GM21825 (cell line): ENCODE results near the gene SNRPD3.

Experiments
- ATAC-seq: cut with Tn5 transposase; IDR thresholded peaks from one replicate; pipeline ENCODE4 v1.9.1; 2021; ENCODE audit warnings: mild to moderate bottlenecking, moderate library complexity; ENCODE audit not compliant: unreplicated experiment

The SNRPD3 gene

DNA sequence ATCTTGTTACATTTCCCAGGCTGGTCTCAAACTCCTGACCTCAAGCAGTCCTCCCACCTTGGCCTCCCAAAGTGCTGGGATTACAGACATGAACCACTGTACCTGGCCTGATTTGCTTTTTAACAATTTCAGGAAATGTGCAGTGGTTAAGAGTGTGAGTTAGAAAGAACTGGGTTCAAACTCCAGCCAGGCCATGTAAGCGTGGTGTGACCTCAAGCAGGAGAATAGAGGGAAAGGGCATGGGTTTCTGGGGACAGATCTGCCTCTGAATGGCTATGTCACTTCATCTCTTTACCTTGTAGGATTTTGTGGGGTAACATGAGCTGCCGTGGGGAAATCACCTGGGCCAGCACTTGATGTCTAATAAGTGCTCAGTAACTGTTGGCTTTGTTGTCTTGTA lies 9.3 kb downstream of the SNRPD3 start:
- ATAC-seq, result no peak

DNA sequence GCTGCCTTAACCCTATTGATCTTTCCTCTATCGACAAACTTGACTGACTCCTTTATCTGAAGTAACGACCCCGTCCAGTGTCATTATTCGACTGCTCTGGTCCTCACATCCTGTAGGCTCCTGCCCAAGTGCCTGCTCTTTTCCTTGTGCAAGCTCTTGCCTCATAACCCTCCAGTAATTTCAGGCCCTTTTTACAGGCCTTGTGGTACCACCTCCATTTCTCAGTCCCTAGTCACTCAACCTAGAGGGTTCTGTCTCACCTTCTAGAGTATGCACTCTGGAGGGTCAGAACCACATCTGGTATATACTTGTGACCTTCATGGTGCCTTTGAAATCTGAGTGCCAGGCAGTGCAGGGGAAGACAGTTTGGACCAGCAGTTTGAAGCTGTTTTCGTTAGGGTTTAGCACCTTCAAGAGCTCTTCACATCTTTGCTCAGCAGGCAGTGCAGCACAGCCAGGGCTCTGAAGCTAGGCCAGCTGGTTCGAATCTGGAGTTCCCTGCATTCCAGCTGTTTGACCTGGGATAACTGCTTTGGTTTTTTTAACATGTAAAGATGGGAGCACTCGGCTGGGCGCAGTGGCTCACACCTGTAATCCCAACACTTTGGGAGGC lies 11.2 kb downstream of the SNRPD3 start:
- ATAC-seq, result no peak

DNA sequence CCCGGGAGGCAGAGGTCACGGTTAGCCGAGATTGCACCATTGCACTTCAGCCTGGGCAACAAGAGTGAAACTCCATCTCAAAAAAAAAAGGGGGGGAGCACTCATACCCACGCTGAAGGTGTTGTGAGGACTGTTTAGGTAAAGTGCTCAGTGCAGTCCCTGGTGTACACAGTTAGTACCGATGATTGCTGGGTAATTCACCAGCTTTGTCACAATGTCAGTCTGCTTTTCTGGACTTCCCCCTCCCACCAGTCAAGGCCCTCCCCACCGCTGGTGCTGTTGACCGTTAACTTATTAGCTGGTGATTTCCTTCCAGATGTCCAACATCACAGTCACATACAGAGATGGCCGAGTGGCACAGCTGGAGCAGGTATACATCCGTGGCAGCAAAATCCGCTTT lies 11.9 kb downstream of the SNRPD3 start:
- ATAC-seq, result no peak

DNA sequence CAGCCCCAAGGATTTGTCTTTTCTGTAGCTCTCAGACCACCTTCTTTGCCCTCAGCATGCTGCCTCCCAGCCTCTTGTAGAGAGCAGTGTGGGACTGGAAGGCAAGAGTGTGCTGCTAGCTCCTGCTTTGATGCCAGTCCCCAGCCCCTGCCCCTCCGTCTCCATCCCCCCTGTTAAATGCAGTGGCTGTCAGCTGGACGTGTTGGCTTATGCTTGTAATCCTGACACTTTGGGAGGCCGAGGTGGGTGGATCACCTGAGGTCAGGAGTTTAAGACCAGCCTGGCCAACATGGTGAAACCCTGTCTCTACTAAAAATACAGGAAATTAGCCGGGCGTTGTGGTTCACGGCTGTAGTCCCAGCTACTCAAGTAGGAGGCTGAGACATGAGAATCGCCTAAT lies 15.5 kb downstream of the SNRPD3 start:
- ATAC-seq, result no peak

DNA sequence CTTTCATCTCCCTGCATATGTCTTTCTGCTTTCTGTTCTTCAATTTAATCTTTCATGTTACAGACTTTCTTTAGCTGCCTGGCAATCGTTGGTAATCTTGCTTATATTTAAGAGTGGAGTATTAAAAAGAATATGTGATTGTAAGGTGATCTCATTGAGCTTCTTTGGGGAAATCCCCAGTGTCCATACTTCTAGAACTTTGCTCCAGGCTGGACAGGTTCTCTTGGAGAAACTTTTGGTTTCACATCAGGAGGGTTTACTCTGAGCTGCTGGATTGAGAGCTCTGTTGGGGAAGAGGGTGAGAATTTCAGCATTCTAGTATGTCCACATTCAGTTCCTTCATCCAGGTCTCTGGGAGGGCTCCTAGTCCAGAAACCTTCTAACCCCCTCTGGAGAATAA lies 21.0 kb downstream of the SNRPD3 start:
- ATAC-seq, result no peak

DNA sequence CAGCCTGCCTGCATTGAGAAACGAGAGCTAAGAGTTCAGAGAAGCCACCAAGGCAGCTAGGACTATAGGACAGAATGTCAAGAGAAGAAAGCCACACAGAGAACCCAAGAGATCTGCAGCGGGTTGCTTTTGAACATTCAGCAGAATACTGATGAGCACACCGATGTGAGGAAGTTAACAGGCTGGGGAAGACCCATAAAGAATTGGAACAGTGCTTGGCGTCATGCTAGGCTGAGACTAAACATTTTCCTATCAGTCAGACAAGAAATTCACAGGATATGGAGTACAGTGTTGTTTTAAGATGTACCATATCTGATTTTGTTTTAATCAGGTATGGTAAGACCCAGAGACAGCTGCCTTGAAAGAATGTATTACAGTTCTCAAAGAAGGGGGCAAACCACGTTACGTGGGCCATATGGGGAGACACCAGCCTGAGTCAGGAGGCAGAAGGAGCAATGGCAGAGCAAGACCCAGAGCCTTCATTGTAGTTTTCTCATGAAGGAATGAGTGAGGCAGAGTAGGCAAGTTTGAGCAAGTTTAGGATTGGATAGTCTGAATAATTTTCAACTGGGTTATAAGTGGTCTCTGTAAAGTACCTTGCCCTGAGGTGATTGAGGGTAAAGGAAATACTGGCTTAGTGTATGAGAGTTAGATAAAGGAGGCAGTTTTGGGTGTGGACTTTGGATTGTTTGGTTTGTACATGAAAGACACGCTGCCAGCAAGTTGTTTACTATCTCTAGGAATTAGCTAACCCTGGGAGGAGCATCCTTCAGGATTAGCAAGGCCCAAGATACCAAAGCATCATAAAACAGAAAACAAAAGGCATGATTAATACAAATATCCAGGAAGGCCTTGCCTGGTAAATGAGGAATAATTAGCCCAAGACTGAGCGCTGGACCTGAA lies 22.8 kb downstream of the SNRPD3 start:
- ATAC-seq, result no peak

DNA sequence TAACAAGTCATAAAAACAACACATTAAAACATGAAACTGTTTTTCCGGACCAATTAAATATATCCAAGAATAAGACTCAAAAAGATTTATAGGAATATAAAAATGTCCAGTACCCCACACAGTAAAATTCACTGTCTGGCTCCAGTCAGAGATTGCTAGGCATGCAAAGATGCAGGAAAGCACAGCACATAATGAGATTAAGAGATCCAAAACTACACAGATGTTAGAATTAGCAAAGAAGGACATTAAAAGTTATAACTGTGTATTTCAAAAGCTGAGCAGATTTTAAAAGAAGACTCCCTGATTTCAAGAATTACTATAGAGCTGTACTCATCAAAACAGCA lies 23.4 kb downstream of the SNRPD3 start:
- ATAC-seq, result no peak

DNA sequence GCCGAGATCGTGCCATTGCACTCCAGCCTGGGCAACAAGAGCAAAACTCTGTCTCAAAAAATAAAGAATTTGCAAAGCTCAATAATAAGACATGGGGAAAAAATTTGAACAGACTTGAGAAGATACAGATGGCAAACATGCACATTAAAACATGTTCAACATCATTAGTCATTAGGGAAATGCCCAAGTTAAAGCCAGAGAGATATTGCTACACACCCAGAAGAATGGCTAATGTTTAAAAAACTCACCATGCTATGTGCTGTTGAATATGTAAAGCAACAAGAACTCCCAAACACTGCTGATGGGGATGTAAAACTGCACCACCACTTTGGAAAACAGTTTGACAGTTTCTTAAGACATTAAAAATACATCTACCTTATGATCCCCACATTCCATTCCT lies 24.5 kb downstream of the SNRPD3 start:
- no peak for ATAC-seq

DNA sequence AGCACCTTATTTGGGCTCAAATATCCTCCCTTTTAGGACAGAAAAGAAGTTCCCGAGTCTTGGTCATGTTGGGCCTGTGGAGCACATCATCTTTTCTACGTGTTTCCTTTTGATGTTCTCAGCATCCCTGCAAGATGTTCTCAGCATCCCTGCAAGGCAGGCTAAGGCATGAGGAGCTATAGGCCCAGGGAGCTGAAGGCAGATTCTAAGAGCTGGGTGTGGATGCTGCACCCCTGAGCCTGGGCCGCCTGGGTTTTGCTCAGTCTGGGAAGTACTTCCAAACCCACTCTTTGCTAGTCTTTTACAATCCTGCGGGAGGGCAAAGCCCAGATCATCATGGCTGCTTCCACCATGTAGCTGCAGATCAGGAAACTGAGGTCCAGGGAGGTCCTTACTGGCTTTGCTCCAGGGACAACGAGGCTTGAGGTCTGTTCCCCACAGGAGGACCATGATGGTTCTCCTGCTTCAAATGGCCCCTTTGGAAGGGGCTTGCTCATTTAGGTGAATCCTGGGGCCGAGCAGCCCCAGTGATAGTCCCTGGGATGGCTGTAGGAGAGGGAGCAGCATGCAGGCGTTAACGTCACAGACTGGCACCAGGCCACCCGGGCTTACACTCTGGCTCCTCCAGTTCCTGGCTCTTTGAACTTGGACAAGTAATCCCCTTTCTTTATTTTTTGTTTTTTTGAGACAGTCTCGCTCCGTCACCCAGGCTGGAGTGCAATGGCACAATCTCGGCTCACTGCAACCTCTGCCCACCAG lies 26.4 kb downstream of the SNRPD3 start:
- no peak for ATAC-seq

DNA sequence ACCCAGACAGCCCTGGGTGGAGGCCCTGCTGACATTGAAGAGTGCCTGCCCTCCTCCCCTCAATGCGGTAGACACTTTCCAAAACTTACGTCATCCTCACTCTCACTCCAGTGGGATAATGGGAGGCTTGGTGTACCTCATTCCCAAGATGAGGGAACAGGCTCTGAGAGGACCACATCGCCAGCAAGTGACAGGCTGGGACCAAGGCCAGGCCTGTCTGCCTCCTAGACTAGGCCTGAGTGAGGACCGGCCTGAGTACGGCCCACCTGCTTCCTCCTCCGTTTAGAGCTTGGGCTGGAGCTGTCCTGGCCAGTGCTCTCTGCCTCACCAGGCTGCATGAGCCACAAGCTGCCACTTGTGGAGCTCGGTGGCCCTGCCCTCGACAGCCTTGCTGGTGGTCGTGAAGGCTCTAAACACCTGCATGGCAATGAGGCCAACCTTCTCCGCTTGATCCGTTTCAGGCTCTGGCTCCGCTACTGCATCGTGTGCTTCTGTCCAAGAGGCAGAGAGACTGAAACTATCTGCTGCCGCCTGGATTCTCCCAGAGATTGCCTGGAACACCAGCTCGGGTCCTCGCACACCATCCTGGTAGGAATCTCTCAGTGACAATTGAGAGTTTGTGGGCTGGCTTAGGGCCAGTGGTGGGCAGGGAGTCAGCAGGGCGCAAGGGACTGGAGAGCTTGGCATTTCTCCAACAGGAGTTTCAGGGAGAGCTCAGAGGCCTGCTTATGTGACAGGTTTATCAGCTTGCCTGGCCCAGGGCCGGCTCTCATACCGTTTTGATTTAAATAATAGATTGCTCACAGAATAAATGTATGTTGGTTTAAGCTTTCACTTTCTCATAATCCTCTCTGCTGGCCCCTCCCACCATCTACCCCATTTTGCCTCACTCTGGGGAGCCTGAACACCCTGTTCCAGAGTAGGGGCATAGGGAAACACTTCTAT lies 27.7 kb downstream of the SNRPD3 start:
- ATAC-seq, result no peak

DNA sequence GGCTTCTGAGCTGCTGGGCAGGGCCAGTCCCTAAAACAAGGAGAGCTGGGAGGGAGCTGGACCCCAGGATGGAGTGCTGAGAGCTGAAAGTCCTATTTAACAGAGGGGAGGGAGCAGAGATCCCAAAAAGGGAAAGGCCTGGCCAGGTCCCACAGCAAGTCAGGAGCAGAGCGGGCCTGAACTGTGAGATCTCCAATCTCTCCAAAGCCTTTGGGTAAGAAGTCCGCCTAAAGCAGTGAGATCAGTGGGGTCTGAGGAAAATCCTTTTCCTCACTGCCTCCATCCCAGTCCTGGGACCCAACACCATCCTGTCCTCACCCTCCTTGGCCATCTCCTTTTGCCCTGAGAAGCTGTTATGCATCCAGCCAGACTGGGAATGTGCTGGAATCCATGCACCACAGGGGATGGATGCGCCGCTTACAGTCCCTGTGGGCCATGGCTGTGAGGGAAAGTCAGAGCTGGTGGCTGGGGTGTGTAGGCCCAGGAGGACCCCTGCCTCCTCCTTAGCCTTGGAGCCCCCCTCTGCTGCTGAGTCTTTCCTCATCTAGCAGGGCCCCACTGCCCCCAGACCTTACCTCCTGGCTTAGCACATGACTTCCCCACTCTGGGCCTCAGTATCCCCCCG lies 28.5 kb downstream of the SNRPD3 start:
- ATAC-seq, result no peak

DNA sequence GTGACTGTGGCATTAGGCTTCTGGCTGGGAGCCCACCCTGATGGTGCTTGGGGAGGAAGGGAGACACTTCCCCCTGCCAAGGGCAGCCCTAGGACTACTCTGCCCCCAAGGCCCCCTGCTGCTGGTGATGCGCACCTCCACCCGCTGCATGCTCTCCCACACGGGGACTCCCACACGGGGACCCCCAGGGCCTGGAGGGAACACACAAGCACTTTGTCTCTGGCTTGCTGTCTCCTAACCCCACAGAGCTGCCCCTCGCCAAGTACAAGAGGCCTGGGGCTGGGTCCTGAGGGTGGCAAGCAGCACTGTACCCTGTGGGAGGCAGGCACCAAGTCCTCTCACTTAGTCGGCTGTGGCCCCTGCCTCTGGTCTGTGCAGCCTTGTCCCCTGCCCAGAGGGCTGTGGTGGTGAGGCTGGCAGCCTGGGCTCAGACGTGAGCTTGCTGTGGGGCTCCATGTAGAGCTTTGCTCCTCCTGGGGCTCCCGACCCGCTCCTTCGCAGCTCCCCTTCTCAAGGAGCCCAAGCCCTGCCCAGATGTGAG lies 29.1 kb downstream of the SNRPD3 start:
- ATAC-seq, result no peak

DNA sequence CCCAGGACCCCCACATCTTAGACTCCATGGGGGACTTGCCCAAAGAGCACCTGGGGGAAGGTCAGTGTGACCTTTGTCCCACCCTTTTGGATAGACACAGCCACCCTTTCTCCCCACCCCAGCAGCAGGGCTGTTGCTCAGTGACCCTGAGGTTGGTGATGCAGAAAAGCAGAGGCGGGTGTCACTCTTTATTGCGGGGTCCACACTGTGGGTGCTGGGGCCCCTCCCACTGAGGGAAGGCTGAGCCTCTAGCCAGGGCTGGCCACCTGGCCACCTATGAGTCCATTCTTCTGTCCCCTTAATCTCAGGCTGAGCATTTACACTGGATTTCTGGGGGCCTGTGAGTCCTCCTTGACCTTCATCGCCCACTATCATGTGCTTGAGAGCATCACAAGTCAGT lies 29.7 kb downstream of the SNRPD3 start:
- ATAC-seq, result no peak

DNA sequence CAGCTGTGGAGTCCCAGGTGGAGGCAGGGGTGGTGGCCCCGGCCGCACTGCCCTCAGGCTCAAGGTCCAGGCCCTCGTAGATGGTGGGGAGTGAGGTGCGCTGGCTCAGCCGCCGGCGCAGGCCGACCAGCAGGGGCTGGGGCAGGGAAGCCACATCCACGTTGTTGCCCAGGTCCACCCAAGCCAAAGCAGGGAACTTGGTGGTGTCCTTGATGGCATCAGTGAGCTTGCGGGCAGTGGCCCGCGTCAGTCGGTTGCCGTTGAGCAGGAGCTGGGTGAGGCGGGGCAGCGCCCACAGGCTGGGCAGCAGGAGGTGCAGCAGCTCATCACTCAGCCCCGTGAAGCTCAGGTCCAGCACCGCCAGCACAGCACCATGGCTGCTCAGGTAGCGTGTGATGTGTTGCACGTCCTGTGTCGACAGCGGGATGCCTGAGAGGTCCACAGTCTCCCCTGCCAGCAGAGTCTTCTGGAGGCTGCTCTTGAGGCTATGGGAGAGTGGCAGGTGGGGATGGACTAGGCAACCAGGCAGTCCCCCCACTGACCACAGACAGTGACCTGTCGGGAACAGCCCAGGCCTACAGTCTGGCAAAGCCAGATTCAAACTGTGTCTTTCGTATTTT lies 30.2 kb downstream of the SNRPD3 start:
- ATAC-seq, result no peak

DNA sequence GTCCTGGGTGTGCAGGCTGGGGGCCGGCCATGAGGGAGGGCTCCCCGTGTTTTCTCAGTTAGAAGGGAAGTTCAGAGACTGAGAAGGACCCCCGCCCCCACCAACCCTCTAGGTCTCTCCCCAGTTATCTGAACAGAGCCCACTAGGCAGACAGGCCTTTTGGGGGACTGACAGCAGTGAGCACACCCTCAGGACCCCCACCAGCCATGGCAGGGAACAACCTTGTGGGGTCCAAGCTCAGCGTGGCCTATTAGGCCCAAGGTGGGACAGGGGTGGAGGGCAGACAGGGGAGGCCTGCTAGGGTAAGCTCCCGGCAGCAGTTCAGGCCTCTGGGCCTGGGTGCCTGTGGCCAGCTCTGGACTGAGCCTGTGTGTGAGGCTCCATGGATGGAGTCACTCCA lies 31.5 kb downstream of the SNRPD3 start:
- no peak for ATAC-seq

DNA sequence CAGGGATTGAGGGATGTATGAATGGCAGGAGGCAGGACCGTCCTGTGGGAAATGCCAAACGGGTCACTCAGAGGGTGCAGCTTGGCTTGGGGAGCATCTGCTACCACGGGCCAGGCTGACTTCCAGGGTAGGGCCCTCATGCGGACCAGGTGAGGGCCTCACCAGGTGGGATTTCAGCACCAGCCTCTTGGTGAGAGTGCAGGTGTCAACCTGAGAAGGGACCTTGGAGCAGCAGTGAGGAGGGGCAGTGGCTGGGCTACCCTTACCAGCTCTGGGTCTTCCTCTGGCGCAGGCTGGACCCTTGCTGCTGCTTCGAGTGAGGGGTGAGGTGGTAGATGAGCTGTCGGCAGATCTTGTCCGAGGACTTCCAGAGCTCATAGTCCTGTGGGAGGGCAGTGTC lies 32.1 kb downstream of the SNRPD3 start:
- ATAC-seq, result no peak

DNA sequence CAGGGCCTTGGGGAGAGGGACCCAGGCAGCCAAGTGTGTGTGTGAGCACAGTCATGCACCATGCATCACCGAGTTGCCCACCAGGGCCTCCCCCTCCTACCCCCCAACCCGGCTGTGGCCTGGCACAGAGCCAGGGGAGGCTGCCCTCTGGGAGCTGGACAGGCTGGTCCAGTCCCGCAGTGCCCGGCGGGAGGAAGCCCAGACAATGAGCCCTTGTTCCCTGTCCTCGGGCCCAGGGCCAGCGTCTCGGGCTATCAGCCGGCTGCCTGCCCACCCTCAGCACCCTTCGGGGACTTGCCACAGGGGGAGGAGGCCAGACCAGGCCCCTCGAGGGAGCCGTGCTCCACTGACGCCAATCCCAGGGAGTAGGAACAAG lies 32.6 kb downstream of the SNRPD3 start:
- ATAC-seq, result no peak

DNA sequence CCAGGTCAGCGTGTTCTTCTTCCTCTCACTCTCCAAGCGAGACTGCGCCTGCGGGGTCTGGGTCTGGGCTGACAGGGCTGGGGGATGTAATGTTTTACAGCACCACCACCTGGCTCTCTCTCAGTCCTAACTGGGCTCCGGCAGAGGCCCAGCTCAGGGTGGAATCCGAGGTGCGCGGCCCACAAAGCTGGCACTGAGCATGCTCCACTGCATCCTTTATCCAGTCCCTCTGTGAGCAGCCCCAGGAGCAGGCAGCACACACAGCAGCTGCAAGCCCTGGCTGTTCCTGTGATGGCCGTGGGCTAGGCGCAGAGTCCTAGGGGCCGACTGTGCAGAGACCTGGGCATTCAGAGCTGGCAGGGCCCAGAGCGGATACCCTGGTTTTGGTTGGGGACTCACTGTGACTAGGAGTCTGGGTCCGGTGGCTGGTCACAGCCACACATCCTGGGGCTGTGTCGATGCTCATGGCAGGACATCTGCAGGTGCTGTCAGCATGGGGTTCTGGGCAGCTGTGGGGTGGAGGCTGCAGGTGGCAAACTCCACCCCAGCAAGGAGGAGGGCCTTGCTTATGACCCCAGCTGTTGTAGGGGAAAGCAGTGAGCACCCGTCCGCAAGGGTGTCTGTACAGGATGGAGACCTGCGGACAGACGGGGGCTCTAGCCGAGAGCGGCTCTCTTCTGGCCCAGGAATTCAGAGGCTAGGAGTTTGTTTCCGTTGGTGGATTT lies 33.1 kb downstream of the SNRPD3 start:
- ATAC-seq, result no peak

DNA sequence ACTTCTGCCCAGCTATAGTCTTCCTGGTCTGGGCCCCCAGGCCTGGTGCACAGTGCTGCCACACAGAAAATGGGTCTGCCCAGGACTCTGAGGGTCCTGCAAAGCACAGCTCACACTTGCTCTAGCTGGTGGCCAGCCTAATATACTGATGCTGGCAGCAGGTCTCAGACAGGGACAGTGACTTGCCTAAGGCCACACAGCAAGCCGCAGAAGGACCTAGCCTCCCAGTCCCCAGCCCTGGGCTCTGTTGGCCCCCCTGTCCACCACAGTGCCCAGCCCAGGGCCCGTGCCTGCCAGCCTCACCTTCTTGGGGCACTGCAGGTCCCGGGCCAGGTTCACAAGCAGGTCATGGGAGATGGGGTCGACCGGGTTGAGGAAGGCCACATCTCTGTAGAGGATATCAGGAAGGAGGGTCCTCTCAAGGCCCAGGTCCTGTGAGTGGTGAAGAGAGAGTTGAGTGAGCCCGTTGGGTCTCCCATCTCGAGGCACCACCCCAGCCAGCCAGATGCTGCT lies 33.8 kb downstream of the SNRPD3 start:
- no peak for ATAC-seq
